Measurements from ENCODE around the gene TACC3.

Gene TACC3

GRCh38 chr4:1762264-1763010, 41.1 kb downstream of the TACC3 start:
- FAIRE-seq, result no peak

DNA sequence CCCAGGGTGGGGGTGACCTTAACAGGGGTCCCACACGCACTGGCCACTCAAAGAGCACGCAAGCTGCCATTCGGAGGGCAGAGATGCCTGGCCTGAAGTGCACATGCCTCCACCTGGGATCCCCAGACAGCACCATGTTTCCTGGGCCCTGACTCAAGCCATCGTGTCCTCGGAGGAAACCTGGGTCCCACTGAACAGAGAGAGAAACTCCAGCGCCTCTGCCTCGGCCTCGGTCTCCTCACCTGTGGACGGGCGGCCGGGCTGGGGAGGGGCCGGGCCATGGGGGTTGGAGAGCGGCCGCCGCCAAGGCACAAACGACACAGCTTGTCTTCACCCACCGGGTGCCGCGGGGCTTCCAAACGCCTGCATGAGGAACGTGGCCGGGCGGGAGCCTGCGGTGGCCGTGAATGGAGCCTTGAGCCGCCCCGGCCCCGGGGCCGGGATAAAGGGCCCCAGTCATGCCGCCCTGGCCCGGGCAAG, 41.8 kb downstream of the TACC3 start:
- no peak for FAIRE-seq

DNA sequence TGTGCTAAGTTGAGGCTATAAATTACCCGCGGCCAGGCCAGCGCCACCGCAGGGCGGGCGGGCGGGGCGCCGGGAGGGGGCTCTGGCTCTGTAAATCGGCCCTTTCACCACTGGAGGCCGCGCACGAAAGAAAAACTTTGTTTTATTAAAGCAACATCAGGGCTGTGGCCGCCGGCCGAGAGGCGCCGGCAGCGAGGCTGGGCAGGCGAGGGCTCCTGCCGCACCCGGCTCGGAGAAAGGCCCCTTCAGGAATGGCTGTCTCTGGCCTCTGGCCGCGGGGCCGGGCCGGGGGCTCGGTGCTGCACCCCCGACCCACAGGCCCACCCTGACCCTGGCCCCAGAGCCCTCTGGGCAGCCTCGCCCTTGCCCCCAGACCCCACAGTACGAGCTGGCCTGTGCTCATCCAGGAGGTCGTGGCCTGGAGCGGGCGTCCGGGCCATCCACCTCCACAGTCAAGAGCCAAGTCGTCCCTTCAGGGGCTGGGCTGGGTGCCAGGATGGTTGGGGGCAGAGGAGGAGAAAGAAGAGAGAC, 42.3 kb downstream of the TACC3 start:
- no peak for FAIRE-seq

DNA sequence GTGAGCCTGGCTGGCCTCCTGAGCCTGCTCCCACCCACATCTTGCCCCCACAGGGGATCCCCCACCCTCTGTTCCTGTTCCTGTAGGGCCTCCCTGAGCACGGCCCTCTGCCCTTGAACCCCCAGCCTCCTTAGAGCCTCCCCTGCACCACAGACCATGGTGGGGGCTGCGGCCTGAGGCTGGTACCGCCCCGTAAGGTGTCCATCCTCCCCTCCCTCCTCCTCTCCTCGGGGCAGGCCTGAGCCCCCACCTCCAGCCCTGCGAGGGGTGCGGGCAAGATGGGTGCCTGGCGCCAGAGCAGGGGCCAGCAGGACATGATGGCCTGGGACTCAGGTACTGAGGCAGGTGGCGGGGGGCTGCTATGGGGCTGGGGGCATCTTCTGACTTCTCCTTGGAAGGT, 43.3 kb downstream of the TACC3 start:
- no peak for FAIRE-seq

DNA sequence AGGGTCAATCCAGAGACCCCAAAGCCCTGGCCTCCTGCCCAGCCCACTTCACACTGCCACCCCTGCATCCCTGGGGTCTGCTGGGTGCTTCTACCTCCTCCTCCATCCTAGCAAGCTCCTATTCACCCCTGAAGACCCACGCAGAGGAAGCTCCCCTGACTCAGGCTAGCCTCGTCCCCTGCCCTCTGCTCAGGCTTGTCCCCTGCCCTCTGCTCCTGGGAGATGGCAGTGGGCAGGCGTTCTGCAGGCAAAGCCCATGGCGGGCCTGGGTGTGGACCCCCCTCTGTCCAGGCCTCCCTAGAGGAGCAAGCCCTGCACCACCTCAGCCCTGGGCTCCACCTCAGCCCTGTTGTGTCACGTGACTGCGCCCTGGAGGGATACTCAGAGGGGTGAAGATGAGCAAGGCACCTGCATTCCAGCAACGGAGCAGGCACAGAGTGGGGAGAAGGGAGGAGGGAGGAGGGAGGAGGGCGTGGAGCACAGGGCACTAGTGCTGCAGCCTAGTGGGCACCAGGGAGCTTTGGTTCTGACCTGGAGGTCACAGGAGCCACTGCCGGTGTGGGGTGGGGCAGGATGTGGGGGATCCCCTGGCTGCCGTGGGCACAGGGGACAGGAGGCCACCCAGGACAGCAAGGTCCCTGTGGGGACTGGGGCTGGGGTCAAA, 44.2 kb downstream of the TACC3 start:
- no peak for FAIRE-seq

GRCh38 chr4:1766106-1767060, 45.1 kb downstream of the TACC3 start:
- FAIRE-seq, result no peak

- no peak for FAIRE-seq
These were observed 45.9 kb downstream of the TACC3 start for GRCh38 chr4:1767061-1767769.

GRCh38 chr4:1767770-1768366, 46.5 kb downstream of the TACC3 start:
- no peak for FAIRE-seq

- FAIRE-seq, result no peak
These were observed 47.2 kb downstream of the TACC3 start for GRCh38 chr4:1768367-1769034.

- FAIRE-seq, result no peak
These were observed 48.4 kb downstream of the TACC3 start for GRCh38 chr4:1769692-1770091.

- FAIRE-seq, result no peak
These were observed 48.9 kb downstream of the TACC3 start for GRCh38 chr4:1770245-1770644.

GRCh38 chr4:1770791-1771231, 49.5 kb downstream of the TACC3 start:
- no peak for FAIRE-seq

- FAIRE-seq, result no peak
These were observed 50.4 kb downstream of the TACC3 start for GRCh38 chr4:1771555-1772305.

DNA sequence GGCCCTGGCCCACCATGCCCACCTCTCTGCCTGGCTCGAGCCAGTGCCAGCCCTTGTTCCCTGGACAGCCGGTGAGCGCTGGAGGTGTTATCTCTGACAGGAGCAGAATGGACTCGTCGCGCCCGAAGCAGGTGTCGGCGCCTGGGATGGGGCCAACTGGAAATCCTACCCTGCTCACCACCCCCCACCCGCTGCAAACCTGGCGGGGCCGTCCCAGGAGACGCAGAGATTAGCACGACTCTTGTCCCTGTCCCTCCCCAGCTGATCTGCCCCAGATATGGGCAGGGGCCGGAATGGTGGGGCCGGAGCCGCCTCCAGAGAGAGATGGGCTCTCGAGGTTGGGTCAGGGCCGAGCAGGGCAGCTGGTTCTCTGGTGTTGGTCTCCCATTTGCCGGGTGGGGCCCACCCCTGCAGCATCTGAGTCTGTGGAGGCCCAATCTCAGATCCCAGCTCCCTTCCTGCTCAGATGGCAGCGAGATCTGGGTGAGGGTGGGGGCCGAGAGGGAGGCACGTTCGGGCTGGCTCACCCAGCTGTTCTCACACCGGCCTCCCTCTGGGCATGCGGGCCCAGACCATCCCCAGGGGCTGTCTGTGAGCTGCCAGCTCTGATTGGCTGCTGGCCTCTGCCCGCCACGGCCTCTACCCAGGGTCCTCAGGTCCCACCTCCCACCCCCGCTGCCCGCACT, 51.7 kb downstream of the TACC3 start:
- no peak for FAIRE-seq

DNA sequence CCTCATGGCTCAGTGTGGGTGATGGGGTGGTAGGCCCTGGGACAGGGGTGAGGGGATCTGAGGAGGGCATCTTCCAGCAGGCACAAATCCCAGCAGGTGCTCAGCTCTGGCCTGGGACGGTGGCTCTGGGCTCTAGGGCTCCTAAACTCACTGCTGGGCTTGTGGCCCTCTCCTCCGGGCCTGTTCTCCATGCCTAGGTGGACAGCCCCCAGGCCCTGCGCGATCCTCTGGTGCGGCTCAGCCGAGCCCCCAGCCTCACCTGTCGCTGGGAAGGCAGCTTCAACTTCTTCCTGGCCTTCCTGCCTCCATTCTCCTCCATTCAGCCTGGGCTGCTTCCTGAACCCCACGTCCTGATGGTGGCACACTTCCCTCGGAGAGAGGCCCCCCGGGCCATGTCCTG, 52.4 kb downstream of the TACC3 start:
- no peak for FAIRE-seq

GRCh38 chr4:1775731-1776500, 54.6 kb downstream of the TACC3 start:
- FAIRE-seq, result no peak

DNA sequence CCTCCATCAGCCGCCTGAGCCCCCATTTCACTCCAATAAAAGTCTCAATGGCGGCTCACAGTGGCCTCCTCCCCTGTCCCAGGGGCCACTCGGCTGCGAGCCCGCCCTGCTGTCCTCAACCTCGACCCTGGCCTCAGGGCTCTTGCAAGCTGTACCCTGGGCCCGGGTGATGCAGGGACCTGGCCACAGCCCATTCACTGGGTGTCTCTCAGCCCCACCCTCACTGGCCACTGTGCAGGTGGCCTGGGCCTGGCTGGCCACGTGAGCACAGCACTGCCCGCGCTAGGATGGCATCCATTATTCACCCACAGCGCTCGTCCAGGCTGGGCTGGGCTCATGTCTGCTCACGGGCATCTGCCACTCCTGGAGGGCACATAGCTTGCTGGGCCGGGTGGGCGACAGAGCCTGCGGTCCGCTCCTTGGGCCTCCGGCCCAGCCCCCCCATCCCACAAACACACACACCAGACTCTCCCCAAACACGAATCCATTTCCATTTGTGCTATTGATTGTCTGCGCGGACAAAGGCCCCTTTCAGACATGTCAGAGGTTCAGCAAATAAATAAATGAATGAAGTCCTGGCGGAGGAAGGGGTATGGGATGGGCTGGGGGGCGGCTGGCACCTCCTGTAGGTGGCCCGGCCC, 55.3 kb downstream of the TACC3 start:
- no peak for FAIRE-seq

All from colon (tissue), 2 donors.